ENCODE data around the gene PRDM1. TPM values are rescaled to one million over a fixed set of nuclear protein-coding genes. Genes with fewer than 3 reads are reported as not detected.
A peak's percentile ranks its signal among the peaks of the same experiment; 100 is the strongest.

Gene PRDM1
- total RNA-seq, 1 donor from 2014 or later: not detected

- no peaks in the 10 kb centered on the region for H3K36me3 Mint-ChIP-seq (ENCODE audit: unreplicated experiment)
These were observed 46.1 kb downstream of the PRDM1 start for GRCh38 chr6:106132153-106132698.

GRCh38 chr6:106133040-106133439, 46.9 kb downstream of the PRDM1 start:
- H3K36me3 Mint-ChIP-seq (ENCODE audit: unreplicated experiment): no peaks in the 10 kb centered on the region
- H3K4me1 Mint-ChIP-seq (ENCODE audit: unreplicated experiment): peaks cover 4% of the 10 kb centered on the region
- H3K4me3 Mint-ChIP-seq (ENCODE audit: unreplicated experiment): no peak overlapping the region
- no peak overlapping the region for H3K27ac Mint-ChIP-seq (ENCODE audit: unreplicated experiment)
- no peak for TF ChIP-seq CTCF (IDR thresholded peaks at IDR 0.05)
- no peaks in the 10 kb centered on the region for H3K9me3 Mint-ChIP-seq (ENCODE audit: unreplicated experiment)
- DNase-seq (ENCODE audit: extremely low spot score, unreplicated experiment): no peak
- no peaks in the 10 kb centered on the region for H3K27me3 Mint-ChIP-seq (ENCODE audit: unreplicated experiment)

More at GRCh38 chr6:106132153-106132698, 46.1 kb downstream of the PRDM1 start:
- peaks cover 4% of the 10 kb centered on the region for H3K4me1 Mint-ChIP-seq (ENCODE audit: unreplicated experiment)
- no peaks in the 10 kb centered on the region for H3K9me3 Mint-ChIP-seq (ENCODE audit: unreplicated experiment)
- no peaks in the 10 kb centered on the region for H3K27me3 Mint-ChIP-seq (ENCODE audit: unreplicated experiment)
- no peak overlapping the region for H3K27ac Mint-ChIP-seq (ENCODE audit: unreplicated experiment)
- TF ChIP-seq CTCF (IDR thresholded peaks at IDR 0.05): no peak
- peak; percentile 53 for DNase-seq (ENCODE audit: extremely low spot score, unreplicated experiment)
- H3K4me3 Mint-ChIP-seq (ENCODE audit: unreplicated experiment): no peak overlapping the region

- Mint-ChIP-seq H3K4me1 (ENCODE audit: unreplicated experiment) (peaks cover 4% of the 10 kb centered on the region), H3K9me3 (ENCODE audit: unreplicated experiment) (no peaks in the 10 kb centered on the region), H3K27me3 (ENCODE audit: unreplicated experiment) (no peaks in the 10 kb centered on the region), H3K36me3 (ENCODE audit: unreplicated experiment) (no peaks in the 10 kb centered on the region), H3K4me3 (ENCODE audit: unreplicated experiment) (no peak overlapping the region), H3K27ac (ENCODE audit: unreplicated experiment) (no peak overlapping the region)
- DNase-seq (ENCODE audit: extremely low spot score, unreplicated experiment): no peak
- no peak for TF ChIP-seq CTCF (IDR thresholded peaks at IDR 0.05)
These were observed 48.1 kb downstream of the PRDM1 start for GRCh38 chr6:106134087-106134770.

GRCh38 chr6:106134906-106135634, 48.9 kb downstream of the PRDM1 start:
- no peaks in the 10 kb centered on the region for H3K4me1 Mint-ChIP-seq (ENCODE audit: unreplicated experiment)
- no peak overlapping the region for H3K27ac Mint-ChIP-seq (ENCODE audit: unreplicated experiment)
- no peak for DNase-seq (ENCODE audit: extremely low spot score, unreplicated experiment)
- H3K36me3 Mint-ChIP-seq (ENCODE audit: unreplicated experiment): no peaks in the 10 kb centered on the region
- H3K4me3 Mint-ChIP-seq (ENCODE audit: unreplicated experiment): no peak overlapping the region
- TF ChIP-seq CTCF (IDR thresholded peaks at IDR 0.05): no peak
- H3K27me3 Mint-ChIP-seq (ENCODE audit: unreplicated experiment): no peaks in the 10 kb centered on the region
- H3K9me3 Mint-ChIP-seq (ENCODE audit: unreplicated experiment): no peaks in the 10 kb centered on the region

All from osteocyte (in vitro differentiated cells).